Esophagus muscularis mucosa (tissue), 3 donors: ENCODE measurements around the gene UBLCP1.

Experiments
- POLR2A ChIP-seq: fragments of 450-650 bp; IDR thresholded peaks from one replicate; pipeline ENCODE4 v1.6.1; 2017; ENCODE audit warnings: antibody characterized with exemption, moderate library complexity, mild to moderate bottlenecking, low read depth
- POLR2AphosphoS5 ChIP-seq, 2 donors: sonication (generic); formaldehyde crosslinking; IDR thresholded peaks; one replicate each; pipeline ENCODE4 v1.6.1; 2017; ENCODE audit warnings: antibody characterized with exemption in 2 of 2
- TF ChIP-seq, protein P1 (sequence below), 3 experiments: fragments of 200-600 bp in 2 of 3; fragments of 450-650 bp in 1 of 3; sonication (generic) in 2 of 3; IDR thresholded peaks; one replicate each; pipeline ENCODE4 v1.5.1; 2017 to 2019; ENCODE audit warnings: antibody characterized with exemption in 3 of 3, mild to moderate bottlenecking in 2 of 3, moderate library complexity in 1 of 3

DNA sequence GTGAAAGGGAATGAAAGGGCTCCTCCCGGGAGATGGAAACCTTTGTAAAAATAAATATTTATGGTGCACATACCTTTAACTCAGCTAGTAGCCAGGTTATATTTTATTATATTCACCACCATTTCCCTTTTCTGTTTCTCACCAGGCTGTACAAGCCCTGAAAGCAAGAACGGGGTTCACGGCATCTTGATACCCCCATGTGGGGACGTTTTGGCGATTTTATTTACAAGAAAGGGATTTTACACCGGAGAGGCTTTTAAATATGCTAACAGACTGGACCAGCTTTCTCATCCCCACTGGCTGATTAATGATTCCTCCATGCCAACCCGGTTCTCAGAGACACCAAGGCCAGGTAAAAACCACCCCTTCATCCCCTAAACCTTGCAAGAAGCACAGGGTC lies 48.0 kb downstream of the UBLCP1 start:
- TF ChIP-seq, protein P1, sequence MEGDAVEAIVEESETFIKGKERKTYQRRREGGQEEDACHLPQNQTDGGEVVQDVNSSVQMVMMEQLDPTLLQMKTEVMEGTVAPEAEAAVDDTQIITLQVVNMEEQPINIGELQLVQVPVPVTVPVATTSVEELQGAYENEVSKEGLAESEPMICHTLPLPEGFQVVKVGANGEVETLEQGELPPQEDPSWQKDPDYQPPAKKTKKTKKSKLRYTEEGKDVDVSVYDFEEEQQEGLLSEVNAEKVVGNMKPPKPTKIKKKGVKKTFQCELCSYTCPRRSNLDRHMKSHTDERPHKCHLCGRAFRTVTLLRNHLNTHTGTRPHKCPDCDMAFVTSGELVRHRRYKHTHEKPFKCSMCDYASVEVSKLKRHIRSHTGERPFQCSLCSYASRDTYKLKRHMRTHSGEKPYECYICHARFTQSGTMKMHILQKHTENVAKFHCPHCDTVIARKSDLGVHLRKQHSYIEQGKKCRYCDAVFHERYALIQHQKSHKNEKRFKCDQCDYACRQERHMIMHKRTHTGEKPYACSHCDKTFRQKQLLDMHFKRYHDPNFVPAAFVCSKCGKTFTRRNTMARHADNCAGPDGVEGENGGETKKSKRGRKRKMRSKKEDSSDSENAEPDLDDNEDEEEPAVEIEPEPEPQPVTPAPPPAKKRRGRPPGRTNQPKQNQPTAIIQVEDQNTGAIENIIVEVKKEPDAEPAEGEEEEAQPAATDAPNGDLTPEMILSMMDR (IDR thresholded peaks at IDR 0.05) = no peak
- TF ChIP-seq POLR2A = no peak
- no peak for TF ChIP-seq POLR2AphosphoS5 (IDR thresholded peaks at IDR 0.05)
